Measurements from ENCODE around the gene NRBP1. TPM values are rescaled to one million over a fixed set of nuclear protein-coding genes. Genes with fewer than 3 reads are reported as not detected.
A peak's percentile ranks its signal among the peaks of the same experiment; 100 is the strongest.

The NRBP1 gene
- total RNA-seq, 2 experiments from 2014 or later = 27.9 to 46.0 TPM

- Histone ChIP-seq H3K79me2 (ENCODE audit: insufficient read depth, low read depth, low read length) (peaks cover 56% of the 10 kb centered on the region), H2AFZ (ENCODE audit: low read length) (peak overlapping the region; percentile 23; the same call in 1 of the 2 replicates), H3K36me3 (ENCODE audit: insufficient read depth, low read length) (peaks cover 40% of the 10 kb centered on the region), H3K27ac (ENCODE audit: low read depth, low read length, poor library complexity, severe bottlenecking) (peak overlapping the region; percentile 84), H3K4me1 (ENCODE audit: insufficient read depth, low read length, poor library complexity, severe bottlenecking) (peaks cover 24% of the 10 kb centered on the region), H3K9me3 (ENCODE audit: low read length) (no peaks in the 10 kb centered on the region), H4K20me1 (ENCODE audit: insufficient read depth, low read length) (peaks cover 23% of the 10 kb centered on the region; the same call in 1 of the 2 replicates), H3K4me3 (ENCODE audit: low read depth, low read length, poor library complexity, severe bottlenecking) (peak overlapping the region; percentile 91), H3K4me2 (ENCODE audit: low read length) (peak overlapping the region; percentile 96), H3K9me2 (ENCODE audit: insufficient read depth, low read length) (no peaks in the 10 kb centered on the region)
- CTCF ChIA-PET (ENCODE audit: unreplicated experiment) = no interaction called here
- intact Hi-C loops (cut with micrococcal nuclease; ENCODE audit: unreplicated experiment) = loop anchor here (1.0 to 10.0 kb wide), 4 partner anchors 20 to 256 kb away; partner anchors contain the start of genes CCDC121, GPN1, NRBP1 and SLC4A1AP
- TF ChIP-seq EZH2phosphoT487 (IDR thresholded peaks at IDR 0.05; ENCODE audit: borderline replicate concordance, low read depth, low read length) = no peak
- no peak for TF ChIP-seq CTCF (conservative IDR thresholded peaks at IDR 0.05; ENCODE audit: low read length)
- peak; percentile 41 for DNase-seq (ENCODE audit: low spot score)
- POLR2A ChIA-PET = interaction anchor here (1.1 to 2.2 kb wide), 3 partner anchors 13 to 25 kb away, joined by 3 to 24 read pairs (median 3); partner anchors contain the start of gene NRBP1
- BruUV-seq (replicated peaks) = no TSS peak
Observed at GRCh38 chr2:27408601-27409320, 19.7 kb upstream of the NRBP1 start.

GRCh38 chr2:27409321-27410073 is 18.9 kb upstream of the NRBP1 start, which contains the start of gene PPM1G:
PPM1G (minus strand) TSS chr2:27409591; CDS start chr2:27409422, 169 bp downstream.
- Histone ChIP-seq H3K4me3 (ENCODE audit: low read depth, low read length, poor library complexity, severe bottlenecking) (peak within 1 kb of the TSS; percentile 91), H3K36me3 (ENCODE audit: insufficient read depth, low read length) (peaks cover 33% of the 10 kb centered on the region), H3K9me3 (ENCODE audit: low read length) (no peaks in the 10 kb centered on the region), H3K27ac (ENCODE audit: low read depth, low read length, poor library complexity, severe bottlenecking) (peak within 1 kb of the TSS; percentile 84), H4K20me1 (ENCODE audit: insufficient read depth, low read length) (peaks cover 23% of the 10 kb centered on the region; the same call in 1 of the 2 replicates), H3K4me1 (ENCODE audit: insufficient read depth, low read length, poor library complexity, severe bottlenecking) (peaks cover 24% of the 10 kb centered on the region), H3K4me2 (ENCODE audit: low read length) (peak within 1 kb of the TSS; percentile 96), H3K79me2 (ENCODE audit: insufficient read depth, low read depth, low read length) (peaks cover 48% of the 10 kb centered on the region), H2AFZ (ENCODE audit: low read length) (peak within 1 kb of the TSS; percentile 96), H3K9me2 (ENCODE audit: insufficient read depth, low read length) (no peaks in the 10 kb centered on the region)
- no TSS peak for BruUV-seq (replicated peaks)
- peak; percentile 97 for DNase-seq (ENCODE audit: low spot score)
- TF ChIP-seq EZH2phosphoT487 (IDR thresholded peaks at IDR 0.05; ENCODE audit: borderline replicate concordance, low read depth, low read length) (no peak), CTCF (conservative IDR thresholded peaks at IDR 0.05; ENCODE audit: low read length) (no peak)
- ChIA-PET CTCF (ENCODE audit: unreplicated experiment) (interaction anchor here (0.8 kb wide), 1 partner anchor 20 kb away, joined by 4 read pairs; no protein-coding TSS in a partner anchor), POLR2A (interaction anchor here (0.6 to 2.2 kb wide), 8 partner anchors 12 to 1900 kb away, joined by 3 to 24 read pairs (median 4); partner anchors contain the start of gene NRBP1)
- intact Hi-C loops (cut with micrococcal nuclease; ENCODE audit: unreplicated experiment) = loop anchor here (1.0 to 10.0 kb wide), 4 partner anchors 19 to 255 kb away; partner anchors contain the start of genes CCDC121, GPN1, NRBP1 and SLC4A1AP
